IPS DF 19.7 (cell line): ENCODE measurements around the gene TBC1D16.

Source experiments
- DNase-seq: peaks from one replicate; pipeline ENCODE4 v3.0.0-alpha.2; 2013; ENCODE audit warnings: low read depth, low spot score

TBC1D16 gene

DNA sequence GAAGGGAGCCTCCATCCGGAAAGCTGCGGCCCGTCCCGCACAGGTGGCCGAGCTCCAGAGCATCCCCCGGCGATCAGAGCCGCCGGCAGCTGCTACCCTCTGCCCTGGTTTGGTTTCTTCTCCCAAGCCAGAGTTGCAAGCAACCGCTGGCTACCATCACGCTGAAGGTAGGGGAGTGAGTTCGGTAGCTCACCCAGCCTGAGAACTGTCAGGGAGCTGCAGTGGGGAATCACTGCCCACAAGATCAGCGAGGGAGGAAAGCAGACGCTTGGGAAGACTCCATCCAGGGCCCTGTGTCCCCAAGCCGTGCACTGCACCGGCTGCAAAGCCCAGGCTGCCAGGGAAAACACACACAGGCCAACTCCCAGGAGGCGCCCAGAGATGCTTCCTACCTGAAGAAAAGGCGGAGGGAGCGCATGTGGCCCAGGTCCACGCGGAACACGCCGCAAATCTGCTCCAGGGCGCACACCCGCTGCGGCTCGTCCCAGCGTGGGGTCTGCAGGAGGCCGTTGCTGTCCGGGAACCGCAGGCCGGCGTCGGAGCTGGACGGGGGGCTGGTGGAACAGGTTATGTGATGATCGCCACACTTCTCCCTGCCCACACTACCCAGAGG, 83.3 kb downstream of the TBC1D16 start:
- no peak for DNase-seq

- no peak for DNase-seq
Observed at GRCh38 chr17:79951361-79952264, 84.1 kb downstream of the TBC1D16 start.

GRCh38 chr17:79950751-79951150, 84.9 kb downstream of the TBC1D16 start:
- DNase-seq = no peak

GRCh38 chr17:79950306-79950705, 85.4 kb downstream of the TBC1D16 start:
- DNase-seq = no peak

GRCh38 chr17:79949656-79950209, 85.9 kb downstream of the TBC1D16 start:
- DNase-seq = peak; percentile 82

- no peak for DNase-seq
Observed at GRCh38 chr17:79948945-79949655, 86.6 kb downstream of the TBC1D16 start.

DNA sequence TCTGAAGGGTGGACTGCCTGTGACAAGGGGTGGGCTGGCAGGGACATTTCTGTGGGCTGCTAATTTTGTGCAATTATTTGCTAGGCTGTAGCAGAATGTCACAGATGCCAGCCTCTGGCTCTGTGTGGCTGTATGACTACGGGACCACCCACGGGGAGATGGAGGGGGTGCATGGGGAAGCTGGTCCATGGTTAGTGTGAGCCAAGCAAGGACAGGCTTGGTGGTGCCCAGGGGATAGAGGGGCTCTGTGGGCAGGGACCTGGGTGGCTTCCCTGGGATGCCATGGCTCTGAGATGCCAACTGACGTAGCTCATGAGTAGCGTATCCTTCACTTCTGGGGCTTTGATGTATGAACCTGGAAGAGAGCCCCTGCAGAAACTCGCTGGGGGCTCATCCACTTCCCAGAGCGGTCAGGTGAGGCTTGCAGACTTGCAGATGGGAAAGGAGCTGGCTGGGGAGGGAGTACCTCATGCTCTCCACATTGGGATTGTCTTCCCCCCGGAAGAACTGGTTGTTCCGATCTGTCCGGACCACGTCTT, 87.2 kb downstream of the TBC1D16 start:
- no peak for DNase-seq

- DNase-seq = no peak
Observed at GRCh38 chr17:79947351-79948031, 88.2 kb downstream of the TBC1D16 start.

- DNase-seq = no peak
Observed at GRCh38 chr17:79946352-79947231, 89.1 kb downstream of the TBC1D16 start.

DNA sequence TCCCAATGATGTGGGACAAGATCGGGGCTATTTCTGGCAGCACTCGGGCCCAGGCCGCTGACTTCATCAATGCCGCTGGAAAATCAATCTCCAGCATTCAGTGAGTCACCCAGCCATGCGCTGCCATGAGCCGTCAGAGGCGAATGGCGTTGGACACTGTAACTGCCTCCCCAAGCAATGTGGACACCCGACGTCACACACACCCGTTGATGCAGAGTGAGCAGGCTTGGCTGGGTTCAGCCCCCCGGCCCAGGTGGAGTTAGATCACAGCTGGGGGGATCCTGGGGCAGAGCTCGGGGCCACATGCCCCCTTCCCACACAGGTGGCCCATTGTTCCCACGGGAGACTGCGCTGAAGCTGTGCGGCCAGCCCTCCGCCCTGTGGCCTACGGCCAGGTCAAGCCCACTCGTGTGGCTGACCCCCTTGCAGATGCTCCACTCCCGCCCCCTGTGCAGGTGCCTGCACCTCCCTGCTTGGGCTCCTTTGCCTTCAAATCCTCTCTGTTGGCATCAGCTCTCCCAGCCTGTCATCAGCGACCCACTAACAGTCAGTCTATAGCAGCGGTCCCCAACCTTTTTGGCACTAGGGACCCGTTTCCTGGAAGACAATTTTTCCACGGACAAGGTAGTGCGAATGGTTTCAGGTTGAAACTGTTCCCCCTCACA, 89.9 kb downstream of the TBC1D16 start:
- DNase-seq = no peak

DNA sequence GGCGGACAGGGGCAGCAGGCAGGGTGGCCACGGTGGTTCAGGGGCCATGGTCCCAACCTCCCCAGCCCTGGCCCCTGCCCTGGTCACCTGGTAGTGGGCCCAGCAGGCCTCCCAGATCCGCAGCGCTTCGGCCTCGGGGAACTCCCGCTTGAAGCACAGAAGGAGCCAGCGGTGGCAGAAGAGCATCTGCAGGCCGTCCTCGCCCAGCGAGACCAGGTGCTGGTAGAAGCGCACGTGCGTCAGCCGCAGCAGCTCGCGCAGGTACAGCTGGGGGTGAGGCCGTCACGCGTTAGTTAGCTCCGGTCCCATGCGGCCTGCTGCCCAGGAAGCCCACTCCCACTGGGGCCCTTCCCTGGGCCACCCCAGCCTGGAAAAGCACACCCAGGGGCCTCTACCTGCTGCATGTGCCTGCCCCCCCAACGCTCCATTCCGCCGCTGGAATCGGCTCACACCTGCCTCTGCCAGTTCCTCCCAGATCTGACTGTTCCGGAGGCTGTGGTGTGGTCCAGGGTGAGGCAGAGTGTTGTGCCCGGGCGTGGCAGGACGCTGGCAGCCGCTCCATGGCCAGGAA, 90.8 kb downstream of the TBC1D16 start:
- no peak for DNase-seq

DNA sequence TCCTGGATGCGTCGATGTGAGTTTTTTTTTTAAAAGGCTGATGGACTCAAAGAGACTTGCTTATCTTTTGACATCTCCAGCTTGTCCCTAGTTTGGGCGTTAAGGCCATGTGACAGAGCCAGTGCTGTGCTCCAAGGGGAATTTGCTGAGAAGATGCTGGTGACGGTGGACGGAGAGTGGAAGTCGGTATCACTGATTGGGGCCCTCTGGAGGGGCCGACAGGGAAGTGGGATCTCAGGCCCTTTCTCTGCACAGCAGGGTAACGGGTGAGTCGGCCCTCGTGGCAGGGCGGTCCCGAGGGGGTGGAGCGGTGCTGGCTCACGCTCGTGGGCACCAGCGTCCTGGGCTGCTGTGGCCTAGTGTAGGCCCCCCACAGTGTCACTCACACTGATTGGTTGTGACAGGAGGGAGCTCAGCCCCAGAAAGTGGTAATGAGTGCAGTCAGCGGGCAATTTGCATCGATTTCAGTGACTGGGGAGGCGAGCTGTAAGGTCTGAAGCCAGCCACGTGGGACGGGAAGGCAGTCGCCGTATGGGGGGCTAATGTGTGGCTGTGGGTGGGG, 91.3 kb downstream of the TBC1D16 start:
- DNase-seq = no peak

DNA sequence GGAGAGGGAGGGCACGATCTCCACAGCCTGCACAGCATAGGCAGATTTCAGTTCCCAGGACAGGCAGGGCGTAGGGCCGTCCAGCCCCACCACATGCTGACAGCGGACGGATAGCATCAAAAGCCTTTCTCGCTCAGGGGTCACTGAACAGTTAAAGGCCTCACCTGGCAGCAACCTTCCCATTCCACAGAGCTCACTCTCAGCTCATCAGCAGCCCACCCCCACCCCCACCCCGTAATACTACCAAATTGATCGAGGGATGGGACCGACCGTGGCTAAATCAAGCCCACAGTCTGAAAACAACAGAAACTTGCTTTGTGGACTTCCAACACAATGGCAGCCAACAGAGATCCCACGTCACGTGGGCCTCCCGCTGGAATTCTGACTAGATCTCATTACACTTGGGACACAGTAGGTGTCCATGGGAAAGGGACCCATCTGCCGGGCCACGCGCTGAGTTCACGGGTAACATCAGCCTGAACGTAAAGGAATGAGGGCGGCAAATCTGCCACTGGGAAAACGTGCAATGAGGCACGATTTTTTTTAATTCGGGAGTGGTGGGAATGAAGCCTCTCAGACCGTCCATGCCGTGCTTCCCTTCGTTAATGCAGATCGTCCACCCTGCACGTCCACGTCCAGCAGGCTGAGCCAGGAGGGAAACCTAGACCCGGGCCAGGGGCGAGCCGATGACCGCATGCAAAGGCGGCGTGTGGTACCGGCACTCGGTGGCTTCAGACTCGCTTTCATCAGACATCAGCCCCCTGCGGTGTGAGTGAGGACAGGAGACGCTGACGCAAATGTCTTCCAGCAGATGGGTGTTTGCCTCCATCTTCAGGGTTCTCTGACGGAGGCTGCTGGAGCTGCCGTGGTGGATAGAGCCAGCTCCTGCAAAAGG, 92.1 kb downstream of the TBC1D16 start:
- no peak for DNase-seq

DNA sequence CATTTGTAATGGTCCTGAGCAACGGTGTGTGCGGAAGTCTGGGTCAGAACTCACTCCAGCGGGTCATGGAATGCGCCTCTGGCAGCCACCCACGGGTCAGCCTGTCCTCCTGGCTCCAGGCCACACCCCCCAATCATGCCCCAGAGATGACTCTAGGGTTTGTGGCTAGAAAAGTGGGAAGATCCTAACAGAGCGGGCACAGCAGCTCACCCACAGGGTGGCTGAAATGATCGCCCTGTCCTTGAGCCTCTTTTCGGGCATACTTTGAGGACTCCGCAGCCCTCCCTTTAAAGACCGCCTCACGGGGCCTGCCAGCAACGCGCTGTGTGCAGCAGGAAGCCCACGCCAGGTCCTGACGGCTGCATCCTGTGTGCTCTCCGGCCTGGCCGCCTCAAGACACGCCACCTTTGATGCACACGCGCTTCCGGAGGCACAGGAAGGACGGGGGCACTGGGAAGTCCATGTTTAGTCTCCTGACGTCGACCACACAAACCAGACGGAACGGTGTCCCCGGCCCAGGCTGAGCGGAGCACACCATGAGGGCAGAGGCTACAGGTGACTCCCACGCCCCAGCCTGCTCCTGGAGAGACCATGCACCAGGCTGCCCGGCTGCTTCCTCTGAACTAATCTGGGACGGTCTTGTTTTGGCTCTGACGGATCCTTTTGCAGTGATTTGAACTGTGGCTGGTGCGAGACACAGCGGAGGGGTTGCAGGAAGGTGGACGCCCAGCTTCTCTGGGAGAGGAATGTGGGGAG, 92.9 kb downstream of the TBC1D16 start:
- no peak for DNase-seq

DNA sequence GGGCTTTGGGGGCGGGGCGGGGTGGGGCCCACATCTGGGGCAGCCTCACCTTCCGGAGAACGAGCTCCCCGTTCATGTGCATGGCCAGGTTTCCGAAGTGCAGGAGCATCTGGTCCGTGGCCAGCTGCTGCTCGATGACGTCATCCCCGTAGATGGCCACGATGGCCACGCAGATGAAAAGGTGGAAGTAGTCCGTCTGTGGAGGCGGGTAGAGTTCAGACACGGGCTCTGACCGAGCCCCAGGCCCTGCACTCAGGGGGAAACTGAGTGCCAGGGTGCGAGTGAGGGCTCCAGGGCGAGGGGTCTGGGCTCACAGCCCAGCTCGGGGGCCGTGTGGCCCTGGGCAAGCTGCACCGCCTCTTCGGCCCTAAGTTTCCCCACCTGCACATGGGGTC, 93.7 kb downstream of the TBC1D16 start:
- no peak for DNase-seq

DNA sequence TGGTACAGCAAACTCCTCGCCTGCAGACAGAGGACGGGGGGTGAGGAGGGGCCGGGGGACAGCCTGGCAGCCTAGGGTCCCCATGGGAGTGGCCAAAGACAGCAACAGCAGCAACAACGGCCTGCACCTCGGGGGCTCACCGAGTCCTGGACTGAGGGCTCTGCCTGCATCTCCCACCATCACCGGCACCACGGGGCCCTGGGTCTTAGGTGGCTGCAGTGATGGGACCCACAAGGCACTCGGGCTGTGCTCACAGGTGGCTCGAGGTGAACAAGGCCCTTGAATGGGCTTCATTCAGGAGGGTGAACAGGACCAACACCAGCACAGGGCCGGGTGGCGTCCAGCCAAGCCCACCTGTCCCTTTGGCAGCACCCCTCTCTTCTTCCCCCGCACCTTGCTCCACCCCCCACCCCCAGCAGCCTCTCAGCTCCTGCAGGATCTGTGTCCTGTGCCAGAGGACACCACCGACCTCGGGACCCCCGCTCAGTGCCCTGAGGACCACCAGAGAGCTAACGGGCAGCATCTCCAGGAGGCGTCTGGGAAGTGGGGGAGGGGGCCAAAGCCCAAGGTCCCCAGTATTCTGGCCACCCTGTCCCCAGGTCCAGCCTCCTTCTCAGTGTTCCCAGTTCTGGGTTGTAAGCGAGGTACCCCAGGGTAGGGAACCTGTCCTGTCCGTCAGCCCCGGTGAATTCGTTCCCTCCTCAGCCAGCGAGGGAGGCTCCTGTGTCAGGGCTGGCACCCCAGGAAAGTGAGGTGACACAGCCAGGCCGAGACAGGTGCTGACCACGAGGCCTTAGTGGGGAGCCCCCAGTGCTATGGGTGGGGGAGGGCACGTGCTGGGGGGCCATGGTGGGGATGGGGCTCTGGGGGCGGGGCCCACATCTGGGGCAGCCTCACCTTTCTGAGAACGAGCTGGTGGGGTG, 94.3 kb downstream of the TBC1D16 start:
- no peak for DNase-seq
